Activated CD4-positive, alpha-beta T cell treated with anti-CD3 and anti-CD28 coated beads, Interleukin-2, amount 10 ng/mL, durations not matched to agents 24 days and 14 days (primary cell): ENCODE data around the gene ANKRD49. TPM values are rescaled to one million over a fixed set of nuclear protein-coding genes. Genes with fewer than 3 reads are reported as not detected.
A peak's percentile ranks its signal among the peaks of the same experiment; 100 is the strongest.
"Not testable (repeated sequence)": the region's sequence is repeated elsewhere in the genome, so short reads cannot be mapped to it uniquely, and the experiment has no call there.

Experiments
- DNase-seq: peaks from one replicate; pipeline ENCODE4 v3.0.0; 2022
- H3K27ac Mint-ChIP-seq: one replicate; pipeline ENCODE4 v1.8.0; 2022; ENCODE audit warnings: mild to moderate bottlenecking, mixed read lengths
- H3K27me3 Mint-ChIP-seq: one replicate; pipeline ENCODE4 v1.8.0; 2022; ENCODE audit warnings: mixed read lengths
- H3K36me3 Mint-ChIP-seq: one replicate; pipeline ENCODE4 v1.8.0; 2022; ENCODE audit warnings: low read depth, mild to moderate bottlenecking, mixed read lengths
- H3K4me1 Mint-ChIP-seq: one replicate; pipeline ENCODE4 v1.8.0; 2021; ENCODE audit warnings: mixed read lengths
- H3K4me3 Mint-ChIP-seq: one replicate; pipeline ENCODE4 v1.8.0; 2022; ENCODE audit warnings: mild to moderate bottlenecking, moderate library complexity, mixed read lengths
- H3K9me3 Mint-ChIP-seq: one replicate; pipeline ENCODE4 v1.8.0; 2021; ENCODE audit warnings: mixed read lengths
- intact Hi-C: fragments of 100-400 bp; cut with micrococcal nuclease; formaldehyde crosslinking; loops from one replicate; pipeline ENCODE4 v1.15.1; 2023
- total RNA-seq: library from RNA; stranded (reverse); gene quantifications from 2 replicates; pipeline ENCODE4 v1.2.3, GENCODE V29; 2022

Gene ANKRD49
- total RNA-seq, 1 donor from 2014 or later: 18.4 TPM

- H3K9me3 Mint-ChIP-seq: no peaks in the 10 kb centered on the region
- peak overlapping the region; percentile 66 for H3K27ac Mint-ChIP-seq
- H3K36me3 Mint-ChIP-seq: peaks cover 46% of the 10 kb centered on the region
- H3K27me3 Mint-ChIP-seq: no peaks in the 10 kb centered on the region
- DNase-seq: peak; percentile 85
- peaks cover 24% of the 10 kb centered on the region for H3K4me1 Mint-ChIP-seq
- H3K4me3 Mint-ChIP-seq: peak overlapping the region; percentile 51
- intact Hi-C loops: loop anchor here (1.0 kb wide), 1 partner anchor 20 kb away; the partner anchor contains the start of genes ANKRD49 and MRE11
These were observed 20.6 kb upstream of the ANKRD49 start for GRCh38 chr11:94472916-94473799.

DNA sequence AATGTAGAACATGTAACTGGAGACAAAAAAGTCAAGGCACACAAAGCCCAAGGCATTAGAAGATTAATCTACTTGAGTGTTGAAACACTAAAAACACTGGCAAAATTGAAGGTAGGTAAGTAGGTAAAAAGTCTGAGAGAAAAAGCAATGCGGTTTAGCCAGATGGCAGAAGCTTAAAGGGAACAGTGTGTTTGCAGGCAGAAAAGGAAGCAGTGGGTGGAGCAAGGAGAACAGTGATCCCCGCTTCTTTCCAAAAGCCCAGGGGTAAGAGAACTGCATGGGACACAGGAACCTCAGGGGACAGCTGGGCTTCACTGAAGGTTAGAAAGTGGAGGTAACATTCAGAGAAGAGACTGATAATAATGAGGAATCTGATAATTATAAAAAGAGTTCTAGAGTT is 16.2 kb upstream of the ANKRD49 start:
- Mint-ChIP-seq H3K9me3 (no peaks in the 10 kb centered on the region), H3K27ac (no peak overlapping the region)

DNA sequence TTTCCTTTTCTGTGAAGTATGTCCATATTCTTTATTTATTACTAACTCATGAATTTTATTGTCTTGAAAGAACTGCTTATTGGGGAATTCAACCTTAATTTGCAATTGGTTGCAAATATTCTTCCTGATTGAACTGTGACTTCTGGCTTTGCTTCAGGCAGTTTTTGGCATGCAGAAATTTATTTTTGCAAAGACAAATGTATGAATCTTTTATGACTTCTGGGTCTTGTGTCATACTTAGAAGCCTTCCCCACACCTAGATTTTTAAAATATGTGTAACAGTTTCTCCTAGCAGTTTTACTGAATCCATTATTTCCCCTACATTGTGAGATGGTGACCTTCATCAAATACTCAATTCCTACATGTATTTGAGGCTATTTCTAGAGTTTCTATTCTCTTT is 12.4 kb upstream of the ANKRD49 start:
- DNase-seq: no peak
- Mint-ChIP-seq H3K9me3 (no peaks in the 10 kb centered on the region), H3K36me3 (peaks cover 46% of the 10 kb centered on the region), H3K4me1 (peaks cover 7% of the 10 kb centered on the region), H3K27ac (no peak overlapping the region), H3K27me3 (no peaks in the 10 kb centered on the region), H3K4me3 (no peak overlapping the region)
- intact Hi-C loops: no loop called here

More for the DNA sequence above, 16.2 kb upstream of the ANKRD49 start:
- intact Hi-C loops: no loop called here
- Mint-ChIP-seq H3K27me3 (no peaks in the 10 kb centered on the region), H3K36me3 (peaks cover 51% of the 10 kb centered on the region), H3K4me1 (peaks cover 24% of the 10 kb centered on the region), H3K4me3 (no peak overlapping the region)
- no peak for DNase-seq

- intact Hi-C loops: no loop called here
- no peak for DNase-seq
- Mint-ChIP-seq H3K36me3 (peaks cover 62% of the 10 kb centered on the region), H3K27ac (no peak overlapping the region), H3K4me3 (no peak overlapping the region), H3K27me3 (no peaks in the 10 kb centered on the region), H3K4me1 (peaks cover 10% of the 10 kb centered on the region), H3K9me3 (no peaks in the 10 kb centered on the region)
These were observed 7.7 kb upstream of the ANKRD49 start for GRCh38 chr11:94486068-94486467.

DNA sequence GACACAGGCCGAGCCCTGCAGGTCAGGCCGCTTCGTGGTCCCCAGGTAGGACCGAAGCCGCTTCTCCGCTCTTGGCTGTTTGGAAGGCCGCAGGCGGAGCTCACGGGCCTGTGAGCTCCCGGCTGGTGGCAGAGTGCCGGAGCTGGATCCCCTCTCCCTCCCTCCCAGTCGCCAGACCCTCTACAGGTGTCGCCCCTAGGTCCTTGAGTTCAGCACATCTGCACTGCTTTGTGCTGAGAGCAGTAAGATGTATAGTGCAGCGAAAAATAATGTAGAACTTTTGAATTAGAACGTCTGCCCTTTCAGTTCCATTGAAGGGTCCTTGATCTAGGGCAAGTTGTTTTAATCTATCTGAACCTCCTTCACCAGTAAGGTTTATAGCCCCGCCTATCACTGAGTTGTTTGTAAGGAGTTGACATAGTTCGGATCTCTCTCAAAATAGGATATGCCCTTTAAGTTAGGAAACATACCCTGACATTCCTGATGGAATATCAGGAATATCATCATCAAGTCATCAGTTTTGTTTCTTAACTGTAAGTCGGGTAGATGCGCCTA is 419 bp downstream of the ANKRD49 start:
- no peak for DNase-seq
- Mint-ChIP-seq H3K36me3 (peaks cover 34% of the 10 kb centered on the region), H3K27ac (peak overlapping the region; percentile 95), H3K27me3 (no peaks in the 10 kb centered on the region), H3K9me3 (no peaks in the 10 kb centered on the region), H3K4me1 (peaks cover 29% of the 10 kb centered on the region), H3K4me3 (peak overlapping the region; percentile 96)
- intact Hi-C loops: loop anchor here (5.0 kb wide), 2 partner anchors 367 to 832 kb away; partner anchors contain the start of genes CEP295 and PANX1

DNA sequence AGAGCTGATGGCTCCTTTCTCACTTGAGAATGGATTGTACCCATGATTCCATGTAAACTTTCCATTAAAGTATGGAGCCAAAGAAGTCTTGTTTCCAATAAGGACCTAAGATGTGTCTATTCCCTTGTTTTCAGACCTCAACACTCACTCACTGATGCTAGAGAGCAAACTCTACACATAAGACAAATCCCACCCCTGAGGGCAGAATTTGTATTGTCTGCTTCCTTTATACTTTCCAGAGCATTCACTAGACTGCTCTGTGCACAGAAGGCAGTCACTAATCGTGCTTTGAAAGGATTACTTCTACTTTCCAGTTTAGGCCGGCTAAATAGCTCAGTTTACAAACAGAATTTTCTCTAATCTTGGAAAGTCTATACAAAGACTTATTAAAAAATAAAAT is 6.4 kb downstream of the ANKRD49 start:
- no peak for DNase-seq
- H3K9me3 Mint-ChIP-seq: no peaks in the 10 kb centered on the region
- H3K4me1 Mint-ChIP-seq: peaks cover 8% of the 10 kb centered on the region
- no peaks in the 10 kb centered on the region for H3K27me3 Mint-ChIP-seq
- peaks cover 28% of the 10 kb centered on the region for H3K36me3 Mint-ChIP-seq
- no peak overlapping the region for H3K27ac Mint-ChIP-seq
- intact Hi-C loops: loop anchor here (5.0 kb wide), 1 partner anchor 603 kb away; no protein-coding TSS in a partner anchor
- no peak overlapping the region for H3K4me3 Mint-ChIP-seq

DNA sequence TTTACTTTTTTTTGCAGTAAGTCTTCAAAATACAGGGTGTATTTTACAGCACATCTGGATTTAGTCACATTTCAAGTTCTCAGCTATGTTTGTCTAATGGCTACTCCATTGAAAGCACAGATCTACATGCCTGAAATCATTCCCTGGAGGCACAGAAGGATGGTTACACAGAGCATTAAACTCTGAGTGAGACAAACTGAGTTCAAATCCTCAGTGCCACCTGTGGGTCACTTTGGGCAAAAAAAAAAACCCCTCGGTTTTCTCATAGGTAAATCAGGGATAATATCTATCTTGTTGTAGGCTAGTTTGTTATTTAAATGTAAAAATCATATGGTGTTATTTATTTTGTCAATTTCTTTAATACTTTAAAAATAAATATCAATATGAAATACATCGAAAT is 7.7 kb downstream of the ANKRD49 start:
- Mint-ChIP-seq H3K27me3 (peaks cover 3% of the 10 kb centered on the region), H3K4me1 (peaks cover 2% of the 10 kb centered on the region), H3K27ac (no peak overlapping the region), H3K4me3 (no peak overlapping the region), H3K36me3 (peaks cover 28% of the 10 kb centered on the region), H3K9me3 (no peaks in the 10 kb centered on the region)
- intact Hi-C loops: loop anchor here (5.0 kb wide), 1 partner anchor 604 kb away; no protein-coding TSS in a partner anchor
- no peak for DNase-seq

DNA sequence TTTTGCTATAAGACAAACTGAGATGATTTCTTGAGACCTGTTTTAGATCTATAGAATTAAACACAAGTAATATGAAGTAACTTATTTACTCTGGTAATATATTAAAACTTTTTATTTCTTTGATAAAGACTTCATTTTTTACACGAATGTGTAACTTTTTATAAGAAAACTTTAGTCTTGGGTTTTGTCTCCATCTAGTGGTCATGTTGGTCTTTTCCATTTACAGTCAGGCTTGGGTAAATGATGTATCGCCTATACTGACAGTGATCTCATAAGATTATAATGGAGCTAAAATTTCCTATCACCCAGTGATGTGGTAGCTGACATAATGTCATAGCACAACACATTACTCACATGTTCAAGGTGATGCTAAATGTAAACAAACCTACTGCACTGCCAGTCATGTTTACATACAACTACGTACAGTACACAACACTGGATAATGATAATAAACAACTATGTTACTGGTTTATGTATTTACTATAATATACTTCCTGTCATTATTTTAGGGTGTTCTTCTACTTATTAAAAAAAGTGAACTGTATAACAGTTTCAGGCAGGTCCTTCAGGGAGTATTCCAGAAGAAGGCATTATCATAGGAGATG is 11.0 kb downstream of the ANKRD49 start:
- intact Hi-C loops: loop anchor here (1.0 to 5.0 kb wide), 4 partner anchors 179 to 607 kb away; no protein-coding TSS in a partner anchor
- Mint-ChIP-seq H3K4me3 (no peak overlapping the region), H3K27me3 (peaks cover 10% of the 10 kb centered on the region), H3K27ac (no peak overlapping the region), H3K9me3 (no peaks in the 10 kb centered on the region), H3K36me3 (peaks cover 3% of the 10 kb centered on the region), H3K4me1 (no peaks in the 10 kb centered on the region)
- peak; percentile 77 for DNase-seq

- H3K27me3 Mint-ChIP-seq: peaks cover 21% of the 10 kb centered on the region
- H3K4me3 Mint-ChIP-seq, H3K4me1 Mint-ChIP-seq, DNase-seq, H3K9me3 Mint-ChIP-seq, H3K27ac Mint-ChIP-seq, H3K36me3 Mint-ChIP-seq, intact Hi-C loops: not testable (repeated sequence)
These were observed 12.7 kb downstream of the ANKRD49 start for GRCh38 chr11:94506513-94506912.

GRCh38 chr11:94507485-94507884 is 13.7 kb downstream of the ANKRD49 start:
- H3K9me3 Mint-ChIP-seq: no peaks in the 10 kb centered on the region
- H3K4me3 Mint-ChIP-seq: no peak overlapping the region
- H3K4me1 Mint-ChIP-seq: peaks cover 6% of the 10 kb centered on the region
- H3K36me3 Mint-ChIP-seq: no peaks in the 10 kb centered on the region
- H3K27ac Mint-ChIP-seq: no peak overlapping the region
- peaks cover 30% of the 10 kb centered on the region for H3K27me3 Mint-ChIP-seq
- no peak for DNase-seq
- intact Hi-C loops: no loop called here

- Mint-ChIP-seq H3K27ac (no peak within 1 kb of the TSS), H3K36me3 (no peaks in the 10 kb centered on the region), H3K4me3 (peak within 1 kb of the TSS; percentile 78), H3K27me3 (peaks cover 59% of the 10 kb centered on the region), H3K4me1 (peaks cover 8% of the 10 kb centered on the region), H3K9me3 (no peaks in the 10 kb centered on the region)
- DNase-seq: peak; percentile 85
- intact Hi-C loops: no loop called here
These were observed 18.4 kb downstream of the ANKRD49 start, which contains the start of gene C11orf97 for GRCh38 chr11:94511932-94512781. Gene C11orf97 (plus strand): TSS chr11:94512461. CDS start chr11:94512529, 68 bp downstream.

GRCh38 chr11:94513091-94513490 is 19.3 kb downstream of the ANKRD49 start:
- no peak overlapping the region for H3K27ac Mint-ChIP-seq
- peaks cover 8% of the 10 kb centered on the region for H3K4me1 Mint-ChIP-seq
- no peaks in the 10 kb centered on the region for H3K9me3 Mint-ChIP-seq
- no peaks in the 10 kb centered on the region for H3K36me3 Mint-ChIP-seq
- H3K27me3 Mint-ChIP-seq: peaks cover 60% of the 10 kb centered on the region
- intact Hi-C loops: no loop called here
- no peak for DNase-seq
- H3K4me3 Mint-ChIP-seq: no peak overlapping the region

- H3K4me1 Mint-ChIP-seq: peaks cover 8% of the 10 kb centered on the region
- intact Hi-C loops: no loop called here
These were observed 21.6 kb downstream of the ANKRD49 start for GRCh38 chr11:94515398-94515797.

More at GRCh38 chr11:94515398-94515797, 21.6 kb downstream of the ANKRD49 start:
- H3K9me3 Mint-ChIP-seq: no peaks in the 10 kb centered on the region
- H3K27me3 Mint-ChIP-seq: peaks cover 50% of the 10 kb centered on the region
- no peak overlapping the region for H3K27ac Mint-ChIP-seq
- no peak overlapping the region for H3K4me3 Mint-ChIP-seq
- no peaks in the 10 kb centered on the region for H3K36me3 Mint-ChIP-seq
- no peak for DNase-seq
